H1 (cell line): ENCODE measurements around the gene EEIG1. TPM values are rescaled to one million over a fixed set of nuclear protein-coding genes. Genes with fewer than 3 reads are reported as not detected.

Experiments
- ASH2L ChIP-seq: fragments of 200-600, 300-600 bp; sonication (generic); IDR thresholded peaks from one replicate; pipeline ENCODE4 v1.7.1; 2017; ENCODE audit warnings: low read length
- NRF1 ChIP-seq: IDR thresholded peaks from 2 replicates; pipeline ENCODE4 v1.6.1; 2011; ENCODE audit warnings: mild to moderate bottlenecking, low read depth, low read length, improper control_type of control experiment
- RAD21 ChIP-seq, 2 experiments: IDR thresholded peaks in 1 of 2; conservative IDR thresholded peaks in 1 of 2; 2 replicates each; pipeline ENCODE4 v1.6.1; 2011; ENCODE audit warnings: low read depth in 2 of 2, low read length in 2 of 2, improper control_type of control experiment in 1 of 2, inconsistent platforms in 1 of 2, mild to moderate bottlenecking in 1 of 2, moderate library complexity in 1 of 2
- TEAD4 ChIP-seq: IDR thresholded peaks from 2 replicates; pipeline ENCODE4 v1.6.1; 2012; ENCODE audit warnings: low read depth, low read length, inconsistent platforms, mixed read lengths
- polyA plus RNA-seq, 7 experiments: library from polyadenylated mRNA; depleted of rRNA in 3 of 7; stranded (reverse) in 5 of 7; unstranded in 2 of 7; fragments of >200 nt in 5 of 7; fragments of 200-250 nt in 2 of 7; gene quantifications; 1 replicate in 5 of 7; 2 replicates in 1 of 7; 4 replicates in 1 of 7; pipeline versions ENCODE4 v1.2.1 to v1.2.3, GENCODE V29; 2011 to 2013; ENCODE audit warnings: missing spikeins in 2 of 7, mixed read lengths in 2 of 7
- total RNA-seq: library from RNA; stranded (reverse); fragmentation: NEBNext Ultra II Directional; extraction: Animal tissue kit (Norgen Biotek cat#: 25700); gene quantifications from 2 replicates; pipeline ENCODE4 v1.2.1, GENCODE V29; 2021

Gene EEIG1
- total and polyA plus RNA-seq, 2 of the 8 experiments (the other 6 are each of a cell fraction or from before 2014, with no cell fraction given), result 29.8 to 50.8 TPM

DNA sequence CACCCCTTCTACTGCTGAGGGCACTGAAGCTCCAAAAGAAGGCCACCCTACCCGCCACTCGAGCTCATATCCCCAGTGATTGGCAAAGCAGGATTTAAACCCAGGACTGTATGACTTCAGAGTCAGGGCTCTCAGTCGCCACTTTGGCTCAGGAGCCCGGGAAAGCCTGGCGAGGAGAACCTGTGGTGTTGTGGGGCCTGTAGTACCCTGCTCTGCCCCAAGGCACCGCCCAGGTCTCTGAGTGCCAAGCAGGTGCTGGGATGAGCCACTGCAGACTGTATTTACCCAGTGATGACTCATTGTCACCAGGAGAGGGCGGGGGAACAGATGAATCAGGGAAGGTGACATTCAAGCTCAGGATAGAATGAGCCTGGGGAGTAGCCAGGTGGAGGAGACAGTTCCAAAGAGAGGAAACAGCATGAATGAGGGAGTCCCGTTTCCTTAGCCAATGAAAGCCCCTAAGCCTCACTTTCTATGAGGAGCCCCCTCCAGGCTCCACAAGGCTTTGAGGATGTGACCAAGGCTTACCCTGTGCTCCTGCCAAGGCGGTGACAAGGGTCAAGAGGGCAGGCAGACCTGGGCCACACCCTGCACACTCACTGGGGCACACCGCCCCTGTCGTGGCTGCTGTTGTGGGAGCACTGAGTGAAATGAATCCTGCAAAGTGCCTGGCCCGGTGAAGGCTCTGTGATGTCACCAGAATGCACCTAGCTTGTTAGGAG lies 25.3 kb downstream of the EEIG1 start (continued):
- TF ChIP-seq TEAD4 (peak; percentile 33; the same call in 1 of the 2 replicates), NRF1 (no peak), ASH2L (no peak), RAD21 (IDR thresholded peaks at IDR 0.05 in 1 of 2, conservative IDR thresholded peaks at IDR 0.05 in 1 of 2; ENCODE audit: low read depth in 2 of 2, low read length in 2 of 2) (peak; percentile 62 to 75)
